Transverse colon (tissue), 4 donors: Measurements from ENCODE around the gene ZNF423.

Source experiments
- POLR2AphosphoS5 ChIP-seq, 3 donors: sonication (generic); formaldehyde crosslinking; IDR thresholded peaks; one replicate each; pipeline ENCODE4 v1.6.1; 2016; ENCODE audit warnings: antibody characterized with exemption in 3 of 3
- TF ChIP-seq, protein P1 (sequence below), 5 experiments: fragments of 200-600 bp in 3 of 5; fragments of 450-650 bp in 2 of 5; sonication (generic) in 3 of 5; IDR thresholded peaks; 1 replicate in 2 of 5; 2 replicates in 3 of 5; pipeline ENCODE4 v1.5.1; 2016 to 2017; ENCODE audit warnings: antibody characterized with exemption in 5 of 5, inconsistent platforms in 3 of 5, mild to moderate bottlenecking in 2 of 5, moderate library complexity in 1 of 5

DNA sequence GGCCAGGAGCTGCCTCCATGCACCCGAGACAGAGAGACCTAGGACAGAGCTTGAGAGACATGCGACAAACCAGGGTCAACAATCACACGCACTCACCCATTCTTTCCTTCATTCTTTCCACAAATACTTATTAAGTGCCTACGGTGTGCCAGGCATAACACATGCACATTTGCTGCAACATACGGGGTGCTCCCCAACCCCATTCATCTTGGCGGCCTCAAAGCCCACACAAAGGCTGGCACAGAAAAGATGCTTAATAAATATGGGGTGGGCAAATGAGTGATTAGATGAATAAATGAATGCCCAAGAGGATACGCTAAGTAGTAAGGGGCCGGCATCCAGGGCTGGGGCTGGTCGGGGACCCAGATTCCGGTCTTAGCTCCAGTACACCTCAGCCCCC is 117.9 kb downstream of the ZNF423 start:
- TF ChIP-seq POLR2AphosphoS5 (IDR thresholded peaks at IDR 0.05), result no peak
- TF ChIP-seq, protein P1, sequence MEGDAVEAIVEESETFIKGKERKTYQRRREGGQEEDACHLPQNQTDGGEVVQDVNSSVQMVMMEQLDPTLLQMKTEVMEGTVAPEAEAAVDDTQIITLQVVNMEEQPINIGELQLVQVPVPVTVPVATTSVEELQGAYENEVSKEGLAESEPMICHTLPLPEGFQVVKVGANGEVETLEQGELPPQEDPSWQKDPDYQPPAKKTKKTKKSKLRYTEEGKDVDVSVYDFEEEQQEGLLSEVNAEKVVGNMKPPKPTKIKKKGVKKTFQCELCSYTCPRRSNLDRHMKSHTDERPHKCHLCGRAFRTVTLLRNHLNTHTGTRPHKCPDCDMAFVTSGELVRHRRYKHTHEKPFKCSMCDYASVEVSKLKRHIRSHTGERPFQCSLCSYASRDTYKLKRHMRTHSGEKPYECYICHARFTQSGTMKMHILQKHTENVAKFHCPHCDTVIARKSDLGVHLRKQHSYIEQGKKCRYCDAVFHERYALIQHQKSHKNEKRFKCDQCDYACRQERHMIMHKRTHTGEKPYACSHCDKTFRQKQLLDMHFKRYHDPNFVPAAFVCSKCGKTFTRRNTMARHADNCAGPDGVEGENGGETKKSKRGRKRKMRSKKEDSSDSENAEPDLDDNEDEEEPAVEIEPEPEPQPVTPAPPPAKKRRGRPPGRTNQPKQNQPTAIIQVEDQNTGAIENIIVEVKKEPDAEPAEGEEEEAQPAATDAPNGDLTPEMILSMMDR (IDR thresholded peaks at IDR 0.05), result no peak
